A549 (cell line): ENCODE results near the gene RRAS. TPM values are rescaled to one million over a fixed set of nuclear protein-coding genes. Genes with fewer than 3 reads are reported as not detected.

Source experiments
- ATAC-seq, 2 experiments: fragments of 200-7000 bp in 1 of 2; fragments of >200 bp in 1 of 2; cut with Nextera tagmentation in 1 of 2; cut with Tn5 transposase in 1 of 2; 3 replicates each; pipeline versions ENCODE4 v1.8.0 to v1.9.1; 2018 to 2020; ENCODE audit warnings: mild to moderate bottlenecking in 1 of 2, moderate library complexity in 1 of 2
- CTCF ChIA-PET: fragments of 300-600 bp; sonication (Branson Sonifier 250); formaldehyde crosslinking; extraction: SDS; loops from one replicate; lab custom pipeline; 2021; ENCODE audit warnings: antibody characterized with exemption, inconsistent platforms; lab: Yijun Ruan, JAX
- POLR2A ChIA-PET: fragments of 350-600 bp; formaldehyde crosslinking; extraction: SDS; loops from one replicate; lab custom pipeline; 2021; ENCODE audit warnings: antibody characterized with exemption, inconsistent platforms; lab: Yijun Ruan, JAX
- DNase-seq, 2 experiments: peaks; one replicate each; pipeline versions ENCODE4 v3.0.0 to v3.0.0-alpha.2; 2011 to 2016; ENCODE audit warnings: low read depth in 1 of 2, low spot score in 1 of 2
- FAIRE-seq: peaks from 2 replicates; lab custom pipeline; 2011; peaks lifted over from hg19 to GRCh38; lab: Jason Lieb, UNC
- H3K27ac ChIP-seq, 2 experiments: fragments of >200 bp; sonication (Bioruptor Twin); formaldehyde crosslinking; 3 replicates each; pipeline ENCODE4 v1.5.1; 2016 to 2017
- H3K4me1 ChIP-seq: fragments of >200 bp; sonication (Bioruptor Twin); formaldehyde crosslinking; 3 replicates; pipeline ENCODE4 v1.6.1; 2016
- H3K4me2 ChIP-seq: fragments of >200 bp; sonication (Bioruptor Twin); formaldehyde crosslinking; 3 replicates; pipeline ENCODE4 v1.6.1; 2016
- H3K4me3 ChIP-seq: fragments of >200 bp; sonication (Bioruptor Twin); formaldehyde crosslinking; 3 replicates; pipeline ENCODE4 v1.5.1; 2016
- H3K9me3 ChIP-seq: fragments of >200 bp; sonication (Bioruptor Twin); formaldehyde crosslinking; 3 replicates; pipeline ENCODE4 v1.6.1; 2016
- BCL3 ChIP-seq: fragments of >200 bp; sonication (Bioruptor Twin); formaldehyde crosslinking; IDR thresholded peaks from 3 replicates; pipeline ENCODE4 v1.6.1; 2016
- CHD2 ChIP-seq: fragments of 150-350 bp; IDR thresholded peaks from 2 replicates; pipeline ENCODE4 v1.6.1; 2014; ENCODE audit warnings: low read length; ENCODE audit not compliant: partially characterized antibody
- CHD4 ChIP-seq: fragments of 200-600 bp; sonication (generic); IDR thresholded peaks from 2 replicates; pipeline ENCODE4 v1.6.1; 2016; ENCODE audit warnings: antibody characterized with exemption, mild to moderate bottlenecking, borderline replicate concordance
- CTCF ChIP-seq: fragments of >200 bp; sonication (Bioruptor Twin); formaldehyde crosslinking; IDR thresholded peaks from 3 replicates; pipeline ENCODE4 v1.5.1; 2016
- EHF ChIP-seq: fragments of 250-450 bp; sonication (Bioruptor Pico); IDR thresholded peaks from 2 replicates; pipeline ENCODE4 v1.5.0; 2020; ENCODE audit warnings: mild to moderate bottlenecking
- HEYL ChIP-seq: fragments of 250-450 bp; sonication (Bioruptor Pico); IDR thresholded peaks from 2 replicates; pipeline ENCODE4 v1.8.0; 2021; ENCODE audit warnings: mild to moderate bottlenecking, moderate library complexity
- HOXA7 ChIP-seq: fragments of 250-450 bp; sonication (Bioruptor Pico); IDR thresholded peaks from 2 replicates; pipeline ENCODE4 v1.5.0; 2020; ENCODE audit warnings: mild to moderate bottlenecking, moderate library complexity
- HOXB13 ChIP-seq: fragments of 250-450 bp; sonication (Bioruptor Pico); IDR thresholded peaks from 2 replicates; pipeline ENCODE4 v1.5.0; 2020; ENCODE audit warnings: low read depth, mild to moderate bottlenecking, moderate library complexity
- HOXB5 ChIP-seq: fragments of 250-450 bp; sonication (Bioruptor Pico); IDR thresholded peaks from 2 replicates; pipeline ENCODE4 v1.5.0; 2020; ENCODE audit warnings: mild to moderate bottlenecking, moderate library complexity
- JUN ChIP-seq, 2 experiments: fragments of >200 bp; sonication (Bioruptor Twin); formaldehyde crosslinking; IDR thresholded peaks; 2 replicates in 1 of 2; 3 replicates in 1 of 2; pipeline ENCODE4 v1.6.1; 2016 to 2017
- JUNB ChIP-seq: fragments of >200 bp; sonication (Bioruptor Twin); formaldehyde crosslinking; IDR thresholded peaks from 2 replicates; pipeline ENCODE4 v1.6.1; 2016
- KDM1A ChIP-seq: fragments of 200-600 bp; sonication (generic); IDR thresholded peaks from 2 replicates; pipeline ENCODE4 v1.6.1; 2016; ENCODE audit warnings: low read depth, mild to moderate bottlenecking
- MAFK ChIP-seq: fragments of 450-650 bp; IDR thresholded peaks from 2 replicates; pipeline ENCODE4 v1.6.1; 2014; ENCODE audit not compliant: partially characterized antibody
- NFE2L2 ChIP-seq: fragments of 150-350 bp; conservative IDR thresholded peaks from 2 replicates; pipeline ENCODE4 v1.6.1; 2014; ENCODE audit warnings: low read length
- NPAS2 ChIP-seq: fragments of 250-450 bp; sonication (Bioruptor Pico); IDR thresholded peaks from 2 replicates; pipeline ENCODE4 v1.8.0; 2022; ENCODE audit warnings: mild to moderate bottlenecking, moderate library complexity, borderline replicate concordance
- PHF8 ChIP-seq: fragments of 200-600 bp; sonication (generic); IDR thresholded peaks from 2 replicates; pipeline ENCODE4 v1.6.1; 2016; ENCODE audit warnings: low read depth, mild to moderate bottlenecking, antibody characterized with exemption, moderate library complexity, borderline replicate concordance
- POLR2A ChIP-seq: IDR thresholded peaks from 2 replicates; pipeline ENCODE4 v1.6.1; 2012; ENCODE audit warnings: mild to moderate bottlenecking, low read length
- POLR2AphosphoS2 ChIP-seq: conservative IDR thresholded peaks from 2 replicates; pipeline ENCODE4 v1.6.1; 2012; ENCODE audit warnings: low read length, improper control_type of control experiment, inconsistent platforms
- RARB ChIP-seq: fragments of 250-450 bp; sonication (Bioruptor Pico); IDR thresholded peaks from 2 replicates; pipeline ENCODE4 v1.8.0; 2021; ENCODE audit warnings: mild to moderate bottlenecking, moderate library complexity
- RFX5 ChIP-seq: fragments of 450-650 bp; IDR thresholded peaks from 2 replicates; pipeline ENCODE4 v1.7.1; 2014; ENCODE audit warnings: antibody characterized with exemption, mild to moderate bottlenecking, moderate library complexity
- RNF2 ChIP-seq: fragments of 200-600 bp; sonication (generic); IDR thresholded peaks from 2 replicates; pipeline ENCODE4 v1.6.1; 2016; ENCODE audit warnings: low read depth, mild to moderate bottlenecking, antibody characterized with exemption, moderate library complexity, borderline replicate concordance
- SREBF2 ChIP-seq: fragments of 450-650 bp; IDR thresholded peaks from 2 replicates; pipeline ENCODE4 v1.6.1; 2014; ENCODE audit warnings: mild to moderate bottlenecking, moderate library complexity
- TFCP2L1 ChIP-seq: fragments of 250-450 bp; sonication (Bioruptor Pico); IDR thresholded peaks from 2 replicates; pipeline ENCODE4 v1.5.0; 2021; ENCODE audit warnings: mild to moderate bottlenecking
- ZFP36 ChIP-seq: fragments of 450-650 bp; IDR thresholded peaks from 2 replicates; pipeline ENCODE4 v1.6.1; 2014; ENCODE audit warnings: borderline replicate concordance; ENCODE audit not compliant: partially characterized antibody
- ZNF302 ChIP-seq: fragments of 250-450 bp; sonication (Bioruptor Pico); IDR thresholded peaks from 2 replicates; pipeline ENCODE4 v1.9.0; 2021; ENCODE audit warnings: inconsistent platforms, mild to moderate bottlenecking, moderate library complexity
- ZSCAN20 ChIP-seq: fragments of 250-450 bp; sonication (Bioruptor Pico); IDR thresholded peaks from 2 replicates; pipeline ENCODE4 v1.8.0; 2022; ENCODE audit warnings: mild to moderate bottlenecking, moderate library complexity
- WGBS: methylation state at CpG from one replicate; pipeline ENCODE4 v1.1.6; 2017; ENCODE audit errors: missing lambda C conversion rate; 5-methylcytosine and 5-hydroxymethylcytosine counted together
- polyA plus RNA-seq, 4 experiments: library from polyadenylated mRNA; depleted of rRNA in 3 of 4; stranded (reverse); fragments of >200 nt; fragmentation: RNase III in 1 of 4; extraction: RNeasy Plus Mini Kit Qiagen cat#74134 plus additional on column Dnase treatment in 1 of 4; gene quantifications; 2 replicates in 3 of 4; 3 replicates in 1 of 4; pipeline ENCODE4 v1.2.3, GENCODE V29; 2011 to 2017

The RRAS gene
- polyA plus RNA-seq, 2 of the 4 experiments (the other 2 are of a cell fraction), result 47.6 to 49.2 TPM

- H3K9me3 ChIP-seq, result no peaks in the 10 kb centered on the region
- WGBS, result 74% methylated on average over 7 of the region's 7 CpGs
- H3K27ac ChIP-seq, result no peak overlapping the region
- DNase-seq (no peak), FAIRE-seq (no peak), ATAC-seq (no peak)
- TF ChIP-seq HOXA7 (CRISPR knock-in tag), result no peak
- no peak for TF ChIP-seq NPAS2 (CRISPR knock-in tag)
- TF ChIP-seq RFX5, result no peak
- no peak for TF ChIP-seq POLR2A
- TF ChIP-seq TFCP2L1 (CRISPR knock-in tag), result no peak
- no peak for TF ChIP-seq ZFP36
- no peak for TF ChIP-seq HEYL
- no peak for TF ChIP-seq RNF2
- TF ChIP-seq POLR2AphosphoS2, result no peak
- CTCF ChIA-PET, result no interaction called here
- POLR2A ChIA-PET, result no interaction called here
- H3K4me1 ChIP-seq, result no peaks in the 10 kb centered on the region
- H3K4me2 ChIP-seq, result no peak overlapping the region
- no peak overlapping the region for H3K4me3 ChIP-seq
Observed at GRCh38 chr19:49605605-49606004, 34.3 kb downstream of the RRAS start.

GRCh38 chr19:49602806-49603205, 37.1 kb downstream of the RRAS start:
- H3K9me3 ChIP-seq, result no peaks in the 10 kb centered on the region
- POLR2A ChIA-PET, result no interaction called here
- no peaks in the 10 kb centered on the region for H3K4me1 ChIP-seq
- no peak overlapping the region for H3K27ac ChIP-seq
- CTCF ChIA-PET, result interaction anchor here (1.0 to 3.2 kb wide), 5 partner anchors 9 to 69 kb away, joined by 3 to 8 read pairs (median 4); no protein-coding TSS in a partner anchor
- 97% methylated on average over 2 of the region's 2 CpGs for WGBS
- TF ChIP-seq ZNF302 (CRISPR knock-in tag) (no peak), NFE2L2 (no peak), JUNB (no peak), KDM1A (no peak)
- no peak overlapping the region for H3K4me2 ChIP-seq
- no peak for DNase-seq
- no peak for FAIRE-seq
- no peak overlapping the region for H3K4me3 ChIP-seq
- ATAC-seq, result no peak

- H3K9me3 ChIP-seq, result no peaks in the 10 kb centered on the region
- ATAC-seq (0 out of 6 replicates have a peak, but pooled peaks of 1 of the 2 experiments have one; percentile 16), FAIRE-seq (no peak)
- POLR2A ChIA-PET, result interaction anchor here (0.5 kb wide), 1 partner anchor 10 kb away, joined by 3 read pairs; no protein-coding TSS in a partner anchor
- no peak overlapping the region for H3K4me3 ChIP-seq
- H3K4me2 ChIP-seq, result no peak overlapping the region
- no peak overlapping the region for H3K27ac ChIP-seq
- H3K4me1 ChIP-seq, result no peaks in the 10 kb centered on the region
- TF ChIP-seq MAFK, result no peak
- no peak for TF ChIP-seq CTCF
- TF ChIP-seq HEYL, result no peak
- TF ChIP-seq JUN (IDR thresholded peaks at IDR 0.05), result no peak; a peak in 1 of 5 replicates
- TF ChIP-seq EHF, result no peak
- TF ChIP-seq, all 56 proteins: peak for 0
- DNase-seq, result no peak
- 92% methylated on average over 31 of the region's 38 CpGs for WGBS
- CTCF ChIA-PET, result interaction anchor here (0.6 to 3.2 kb wide), 5 partner anchors 7 to 71 kb away, joined by 3 to 8 read pairs (median 4); no protein-coding TSS in a partner anchor
Observed at GRCh38 chr19:49601482-49602038, 38.4 kb downstream of the RRAS start.

- no peak for ATAC-seq
- CTCF ChIA-PET, result interaction anchor here (0.8 to 3.2 kb wide), 4 partner anchors 19 to 80 kb away, joined by 3 to 8 read pairs (median 6); partner anchors contain the start of genes NOSIP and PRRG2
- no peak for DNase-seq
- POLR2A ChIA-PET, result interaction anchor here (0.5 kb wide), 1 partner anchor 61 kb away, joined by 3 read pairs; no protein-coding TSS in a partner anchor
- no peak overlapping the region for H3K4me3 ChIP-seq
- H3K9me3 ChIP-seq, result no peaks in the 10 kb centered on the region
- no peak overlapping the region for H3K27ac ChIP-seq
- FAIRE-seq, result no peak
- 94% methylated on average over 24 of the region's 26 CpGs for WGBS
- no peak overlapping the region for H3K4me2 ChIP-seq
- H3K4me1 ChIP-seq, result no peaks in the 10 kb centered on the region
- TF ChIP-seq HOXB5, result no peak
- TF ChIP-seq BCL3, result no peak
- TF ChIP-seq RARB (CRISPR knock-in tag), result no peak
- no peak for TF ChIP-seq SREBF2
- TF ChIP-seq ZSCAN20, result no peak
- no peak for TF ChIP-seq PHF8
- no peak for TF ChIP-seq HOXB13 (CRISPR knock-in tag)
- no peak for TF ChIP-seq POLR2A
- TF ChIP-seq RNF2, result no peak
- no peak for TF ChIP-seq CHD4
- TF ChIP-seq CHD2, result no peak
- TF ChIP-seq JUN (IDR thresholded peaks at IDR 0.05), result no peak
- no peak for TF ChIP-seq NPAS2 (CRISPR knock-in tag)
- no peak for TF ChIP-seq HEYL
Observed at GRCh38 chr19:49599378-49600295, 40.3 kb downstream of the RRAS start.
